SU-DHL-6 (cell line): ENCODE results near the gene ARHGEF4.

ENCODE experiments used
- EZH2phosphoT487 ChIP-seq: fragments of 200-600 bp; sonication (generic), shearing (Covaris generic); conservative IDR thresholded peaks from 2 replicates; pipeline ENCODE4 v1.6.1; 2018; ENCODE audit warnings: mild to moderate bottlenecking, antibody characterized with exemption, low read length, moderate library complexity, mixed read lengths
- TF ChIP-seq, protein P1 (sequence below): fragments of 200-600 bp; sonication (generic); IDR thresholded peaks from one replicate; pipeline ENCODE4 v1.5.1; 2017; ENCODE audit warnings: antibody characterized with exemption, mild to moderate bottlenecking, low read length, moderate library complexity; ENCODE audit not compliant: insufficient read depth, poor library complexity, severe bottlenecking

DNA sequence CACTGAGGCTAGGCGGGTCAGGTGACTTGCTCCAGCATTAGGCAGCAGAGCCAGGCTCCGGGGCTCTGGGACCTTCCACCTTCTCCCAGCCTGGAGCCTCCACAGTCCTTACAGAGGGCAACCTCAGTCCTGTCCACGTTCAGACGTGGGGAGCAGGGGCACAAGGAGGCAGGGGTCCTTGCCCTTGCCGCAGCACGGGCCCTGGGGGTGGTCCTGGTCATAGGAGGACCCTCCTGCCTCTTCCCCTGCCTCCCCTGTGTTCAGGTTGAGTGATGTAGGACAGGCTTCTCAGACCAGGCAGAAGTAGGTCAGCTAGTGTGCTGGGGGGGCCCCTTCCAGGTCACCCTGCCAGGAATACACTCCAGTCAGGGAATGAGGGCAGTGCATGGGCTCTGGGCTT is 5.4 kb upstream of the ARHGEF4 start:
- TF ChIP-seq, protein P1, sequence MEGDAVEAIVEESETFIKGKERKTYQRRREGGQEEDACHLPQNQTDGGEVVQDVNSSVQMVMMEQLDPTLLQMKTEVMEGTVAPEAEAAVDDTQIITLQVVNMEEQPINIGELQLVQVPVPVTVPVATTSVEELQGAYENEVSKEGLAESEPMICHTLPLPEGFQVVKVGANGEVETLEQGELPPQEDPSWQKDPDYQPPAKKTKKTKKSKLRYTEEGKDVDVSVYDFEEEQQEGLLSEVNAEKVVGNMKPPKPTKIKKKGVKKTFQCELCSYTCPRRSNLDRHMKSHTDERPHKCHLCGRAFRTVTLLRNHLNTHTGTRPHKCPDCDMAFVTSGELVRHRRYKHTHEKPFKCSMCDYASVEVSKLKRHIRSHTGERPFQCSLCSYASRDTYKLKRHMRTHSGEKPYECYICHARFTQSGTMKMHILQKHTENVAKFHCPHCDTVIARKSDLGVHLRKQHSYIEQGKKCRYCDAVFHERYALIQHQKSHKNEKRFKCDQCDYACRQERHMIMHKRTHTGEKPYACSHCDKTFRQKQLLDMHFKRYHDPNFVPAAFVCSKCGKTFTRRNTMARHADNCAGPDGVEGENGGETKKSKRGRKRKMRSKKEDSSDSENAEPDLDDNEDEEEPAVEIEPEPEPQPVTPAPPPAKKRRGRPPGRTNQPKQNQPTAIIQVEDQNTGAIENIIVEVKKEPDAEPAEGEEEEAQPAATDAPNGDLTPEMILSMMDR: no peak
- no peak for TF ChIP-seq EZH2phosphoT487
